Measurements from ENCODE around the gene STAT5B. TPM values are rescaled to one million over a fixed set of nuclear protein-coding genes. Genes with fewer than 3 reads are reported as not detected.
A peak's percentile ranks its signal among the peaks of the same experiment; 100 is the strongest.

The STAT5B gene
- total and polyA plus RNA-seq, 9 of the 15 experiments (the other 6 are each of a cell fraction or from before 2014, with no cell fraction given): 20.8 to 176 (median 92.4) TPM

DNA sequence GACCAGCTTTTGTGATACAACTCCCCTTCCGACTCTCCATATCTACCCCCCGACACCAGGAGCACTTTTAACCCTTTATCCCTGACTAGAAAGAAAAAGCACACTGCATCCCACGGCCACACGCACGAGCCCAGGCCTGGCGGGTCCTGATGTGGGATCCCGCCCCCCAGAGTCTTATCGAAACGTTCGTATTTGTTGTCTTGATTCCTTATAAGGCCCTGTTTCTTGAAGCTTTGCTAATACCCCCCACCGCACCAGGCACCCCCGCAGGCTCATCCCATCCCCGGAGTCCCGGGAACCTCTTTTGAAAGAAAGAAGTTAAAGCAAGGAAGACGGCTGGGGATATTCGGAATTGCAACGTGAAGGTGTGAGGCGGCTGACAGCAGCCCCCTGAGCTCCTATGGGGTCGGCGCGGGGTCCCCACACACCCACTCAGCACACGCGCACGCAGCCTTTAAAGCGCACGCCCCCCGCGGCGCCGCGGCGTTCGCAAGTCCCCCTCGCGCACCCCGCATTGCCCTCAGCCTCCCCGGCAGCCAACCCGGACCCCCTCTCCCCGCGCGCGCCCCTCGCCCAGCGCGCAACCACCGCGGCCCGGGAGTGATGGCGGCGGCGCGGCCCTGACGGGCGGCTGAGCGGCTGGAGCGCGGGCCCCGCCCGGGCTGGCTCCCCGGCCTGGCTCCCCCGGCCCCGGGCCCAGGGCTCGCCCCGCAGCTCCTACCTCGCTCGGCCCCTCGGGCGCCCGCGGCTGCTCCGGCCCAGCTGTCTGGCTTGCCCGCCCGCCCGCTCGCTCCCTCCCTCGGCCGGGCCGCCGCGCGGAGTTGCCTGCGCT, 448 bp downstream of the STAT5B start (continued):
- TF ChIP-seq, protein P1, sequence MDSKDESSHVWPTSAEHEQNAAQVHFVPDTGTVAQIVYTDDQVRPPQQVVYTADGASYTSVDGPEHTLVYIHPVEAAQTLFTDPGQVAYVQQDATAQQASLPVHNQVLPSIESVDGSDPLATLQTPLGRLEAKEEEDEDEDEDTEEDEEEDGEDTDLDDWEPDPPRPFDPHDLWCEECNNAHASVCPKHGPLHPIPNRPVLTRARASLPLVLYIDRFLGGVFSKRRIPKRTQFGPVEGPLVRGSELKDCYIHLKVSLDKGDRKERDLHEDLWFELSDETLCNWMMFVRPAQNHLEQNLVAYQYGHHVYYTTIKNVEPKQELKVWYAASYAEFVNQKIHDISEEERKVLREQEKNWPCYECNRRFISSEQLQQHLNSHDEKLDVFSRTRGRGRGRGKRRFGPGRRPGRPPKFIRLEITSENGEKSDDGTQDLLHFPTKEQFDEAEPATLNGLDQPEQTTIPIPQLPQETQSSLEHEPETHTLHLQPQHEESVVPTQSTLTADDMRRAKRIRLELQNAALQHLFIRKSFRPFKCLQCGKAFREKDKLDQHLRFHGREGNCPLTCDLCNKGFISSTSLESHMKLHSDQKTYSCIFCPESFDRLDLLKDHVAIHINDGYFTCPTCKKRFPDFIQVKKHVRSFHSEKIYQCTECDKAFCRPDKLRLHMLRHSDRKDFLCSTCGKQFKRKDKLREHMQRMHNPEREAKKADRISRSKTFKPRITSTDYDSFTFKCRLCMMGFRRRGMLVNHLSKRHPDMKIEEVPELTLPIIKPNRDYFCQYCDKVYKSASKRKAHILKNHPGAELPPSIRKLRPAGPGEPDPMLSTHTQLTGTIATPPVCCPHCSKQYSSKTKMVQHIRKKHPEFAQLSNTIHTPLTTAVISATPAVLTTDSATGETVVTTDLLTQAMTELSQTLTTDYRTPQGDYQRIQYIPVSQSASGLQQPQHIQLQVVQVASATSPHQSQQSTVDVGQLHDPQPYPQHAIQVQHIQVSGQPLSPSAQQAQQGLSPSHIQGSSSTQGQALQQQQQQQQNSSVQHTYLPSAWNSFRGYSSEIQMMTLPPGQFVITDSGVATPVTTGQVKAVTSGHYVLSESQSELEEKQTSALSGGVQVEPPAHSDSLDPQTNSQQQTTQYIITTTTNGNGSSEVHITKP (IDR thresholded peaks at IDR 0.05; ENCODE audit: partially characterized antibody): peak; percentile 35
- peak; percentile 92 for TF ChIP-seq POLR2A (conservative IDR thresholded peaks at IDR 0.05)
- no peak for TF ChIP-seq BCL6 (CRISPR knock-in tag; IDR thresholded peaks at IDR 0.05)
- peak; percentile 75 for TF ChIP-seq POLR2B (IDR thresholded peaks at IDR 0.05; ENCODE audit: low read depth, partially characterized antibody)
- peak; percentile 43; the same call in 1 of the 2 replicates for TF ChIP-seq CREM (IDR thresholded peaks at IDR 0.05; ENCODE audit: low read depth)
- TF ChIP-seq, protein P2, sequence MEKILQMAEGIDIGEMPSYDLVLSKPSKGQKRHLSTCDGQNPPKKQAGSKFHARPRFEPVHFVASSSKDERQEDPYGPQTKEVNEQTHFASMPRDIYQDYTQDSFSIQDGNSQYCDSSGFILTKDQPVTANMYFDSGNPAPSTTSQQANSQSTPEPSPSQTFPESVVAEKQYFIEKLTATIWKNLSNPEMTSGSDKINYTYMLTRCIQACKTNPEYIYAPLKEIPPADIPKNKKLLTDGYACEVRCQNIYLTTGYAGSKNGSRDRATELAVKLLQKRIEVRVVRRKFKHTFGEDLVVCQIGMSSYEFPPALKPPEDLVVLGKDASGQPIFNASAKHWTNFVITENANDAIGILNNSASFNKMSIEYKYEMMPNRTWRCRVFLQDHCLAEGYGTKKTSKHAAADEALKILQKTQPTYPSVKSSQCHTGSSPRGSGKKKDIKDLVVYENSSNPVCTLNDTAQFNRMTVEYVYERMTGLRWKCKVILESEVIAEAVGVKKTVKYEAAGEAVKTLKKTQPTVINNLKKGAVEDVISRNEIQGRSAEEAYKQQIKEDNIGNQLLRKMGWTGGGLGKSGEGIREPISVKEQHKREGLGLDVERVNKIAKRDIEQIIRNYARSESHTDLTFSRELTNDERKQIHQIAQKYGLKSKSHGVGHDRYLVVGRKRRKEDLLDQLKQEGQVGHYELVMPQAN (IDR thresholded peaks at IDR 0.05; ENCODE audit: borderline replicate concordance): peak; percentile 75
- TF ChIP-seq SIN3B (IDR thresholded peaks at IDR 0.05; ENCODE audit: low read depth): no peak
- TF ChIP-seq, protein P3, sequence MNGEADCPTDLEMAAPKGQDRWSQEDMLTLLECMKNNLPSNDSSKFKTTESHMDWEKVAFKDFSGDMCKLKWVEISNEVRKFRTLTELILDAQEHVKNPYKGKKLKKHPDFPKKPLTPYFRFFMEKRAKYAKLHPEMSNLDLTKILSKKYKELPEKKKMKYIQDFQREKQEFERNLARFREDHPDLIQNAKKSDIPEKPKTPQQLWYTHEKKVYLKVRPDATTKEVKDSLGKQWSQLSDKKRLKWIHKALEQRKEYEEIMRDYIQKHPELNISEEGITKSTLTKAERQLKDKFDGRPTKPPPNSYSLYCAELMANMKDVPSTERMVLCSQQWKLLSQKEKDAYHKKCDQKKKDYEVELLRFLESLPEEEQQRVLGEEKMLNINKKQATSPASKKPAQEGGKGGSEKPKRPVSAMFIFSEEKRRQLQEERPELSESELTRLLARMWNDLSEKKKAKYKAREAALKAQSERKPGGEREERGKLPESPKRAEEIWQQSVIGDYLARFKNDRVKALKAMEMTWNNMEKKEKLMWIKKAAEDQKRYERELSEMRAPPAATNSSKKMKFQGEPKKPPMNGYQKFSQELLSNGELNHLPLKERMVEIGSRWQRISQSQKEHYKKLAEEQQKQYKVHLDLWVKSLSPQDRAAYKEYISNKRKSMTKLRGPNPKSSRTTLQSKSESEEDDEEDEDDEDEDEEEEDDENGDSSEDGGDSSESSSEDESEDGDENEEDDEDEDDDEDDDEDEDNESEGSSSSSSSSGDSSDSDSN (IDR thresholded peaks at IDR 0.05; ENCODE audit: borderline replicate concordance in 1 of 2, low read depth in 2 of 2, low read length in 2 of 2): peak; percentile 50 to 92; a peak in 3 of 4 replicates
- peak; percentile 32; the same call in 1 of the 2 replicates for TF ChIP-seq L3MBTL2 (IDR thresholded peaks at IDR 0.05)
- TF ChIP-seq MTA2 (IDR thresholded peaks at IDR 0.05; ENCODE audit: low read depth): no peak
- peak; percentile 25; the same call in 1 of the 2 replicates for TF ChIP-seq SMARCC2 (IDR thresholded peaks at IDR 0.05; ENCODE audit: low read depth)
- no peak for TF ChIP-seq ZNF197 (CRISPR knock-in tag; IDR thresholded peaks at IDR 0.05; ENCODE audit: low read depth)
- TF ChIP-seq, protein P4, sequence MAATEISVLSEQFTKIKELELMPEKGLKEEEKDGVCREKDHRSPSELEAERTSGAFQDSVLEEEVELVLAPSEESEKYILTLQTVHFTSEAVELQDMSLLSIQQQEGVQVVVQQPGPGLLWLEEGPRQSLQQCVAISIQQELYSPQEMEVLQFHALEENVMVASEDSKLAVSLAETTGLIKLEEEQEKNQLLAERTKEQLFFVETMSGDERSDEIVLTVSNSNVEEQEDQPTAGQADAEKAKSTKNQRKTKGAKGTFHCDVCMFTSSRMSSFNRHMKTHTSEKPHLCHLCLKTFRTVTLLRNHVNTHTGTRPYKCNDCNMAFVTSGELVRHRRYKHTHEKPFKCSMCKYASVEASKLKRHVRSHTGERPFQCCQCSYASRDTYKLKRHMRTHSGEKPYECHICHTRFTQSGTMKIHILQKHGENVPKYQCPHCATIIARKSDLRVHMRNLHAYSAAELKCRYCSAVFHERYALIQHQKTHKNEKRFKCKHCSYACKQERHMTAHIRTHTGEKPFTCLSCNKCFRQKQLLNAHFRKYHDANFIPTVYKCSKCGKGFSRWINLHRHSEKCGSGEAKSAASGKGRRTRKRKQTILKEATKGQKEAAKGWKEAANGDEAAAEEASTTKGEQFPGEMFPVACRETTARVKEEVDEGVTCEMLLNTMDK (IDR thresholded peaks at IDR 0.05; ENCODE audit: borderline replicate concordance, insufficient read depth, low read depth, low read length, poor library complexity, severe bottlenecking): no peak
- no peak for TF ChIP-seq ZNF707 (CRISPR knock-in tag; conservative IDR thresholded peaks at IDR 0.05)
- peak; percentile 11; the same call in 1 of the 2 replicates for TF ChIP-seq ZFX (CRISPR knock-in tag; IDR thresholded peaks at IDR 0.05)
- TF ChIP-seq STAT5A (IDR thresholded peaks at IDR 0.05; ENCODE audit: borderline replicate concordance, low read length): peak; percentile 7; the same call in 1 of the 2 replicates
- TF ChIP-seq NCOA4 (IDR thresholded peaks at IDR 0.05; ENCODE audit: partially characterized antibody): no peak

Measured in K562 (cell line).